Measurements from ENCODE around the gene CRLF1.

CRLF1 gene

DNA sequence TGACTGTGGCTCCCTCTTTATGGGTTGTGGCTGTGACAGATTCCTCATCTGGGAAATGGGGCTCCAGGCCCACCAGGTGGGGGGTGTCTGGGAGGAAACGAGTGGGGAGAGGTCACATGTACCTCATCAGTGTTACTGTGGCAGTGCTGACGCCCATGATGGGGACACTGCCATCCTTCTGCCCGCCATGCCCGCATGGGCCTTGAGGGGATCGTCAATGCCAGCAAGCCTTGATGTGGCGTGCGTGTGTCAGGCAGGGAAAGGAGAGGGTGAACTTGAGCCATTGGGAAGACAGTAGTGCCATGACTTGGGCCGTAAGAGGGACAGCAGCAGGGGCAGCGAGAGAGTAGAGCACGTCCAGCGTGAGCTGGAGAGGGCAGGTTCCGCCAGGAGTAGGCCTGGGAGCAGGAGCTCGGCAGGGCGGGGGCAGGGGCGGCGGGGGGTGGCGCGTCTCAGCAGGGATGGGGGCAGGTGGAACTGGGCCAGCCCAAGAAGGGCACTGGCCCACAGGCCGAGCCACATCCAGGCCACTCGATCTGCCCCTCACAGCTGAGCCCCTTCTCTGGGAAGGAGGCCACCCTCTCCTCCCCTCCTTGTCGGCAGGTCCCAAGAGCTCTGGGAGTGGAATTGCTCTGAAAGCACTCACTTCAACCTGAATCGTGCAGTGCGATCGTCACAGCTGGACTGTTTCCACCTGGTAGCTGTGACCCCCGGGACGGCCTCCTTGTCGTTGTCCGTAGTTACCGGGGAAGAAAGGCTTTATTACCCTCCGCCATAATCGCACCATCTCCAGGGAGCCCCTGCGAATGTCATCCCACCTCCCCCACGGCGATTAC, 40.2 kb upstream of the CRLF1 start:
- H3K27ac ChIP-seq (ENCODE audit: low read length) = no peak overlapping the region
- no peak overlapping the region for H3K9ac ChIP-seq (ENCODE audit: low read depth, low read length)
- ATAC-seq (ENCODE audit: insufficient read depth, low read depth) = no peak
- H2AFZ ChIP-seq (ENCODE audit: low read depth, low read length) = no peak overlapping the region
- no peaks in the 10 kb centered on the region for H3K9me3 ChIP-seq (ENCODE audit: insufficient read depth, low read length, severe bottlenecking)
- H4K20me1 ChIP-seq (ENCODE audit: insufficient read depth, low read length) = peaks cover 73% of the 10 kb centered on the region
- H3K4me2 ChIP-seq (ENCODE audit: insufficient read depth, low read length) = no peak overlapping the region
- no peak overlapping the region for H3K4me3 ChIP-seq (ENCODE audit: low read depth in 1 of 2, low read length in 2 of 2)
- DNase-seq = no peak
- peaks cover 17% of the 10 kb centered on the region for H3K36me3 ChIP-seq (ENCODE audit: insufficient read depth, low read length)
- peaks cover 87% of the 10 kb centered on the region for H3K79me2 ChIP-seq (ENCODE audit: insufficient read depth, low read length)
- H3K4me1 ChIP-seq (ENCODE audit: insufficient read depth, low read length) = no peaks in the 10 kb centered on the region
- H3K27me3 ChIP-seq (ENCODE audit: insufficient read depth, low read length, poor library complexity) = no peaks in the 10 kb centered on the region
- TF ChIP-seq EZH2 (IDR thresholded peaks at IDR 0.05; ENCODE audit: borderline replicate concordance, low read depth, low read length, severe bottlenecking) = no peak
- TF ChIP-seq, protein P1, sequence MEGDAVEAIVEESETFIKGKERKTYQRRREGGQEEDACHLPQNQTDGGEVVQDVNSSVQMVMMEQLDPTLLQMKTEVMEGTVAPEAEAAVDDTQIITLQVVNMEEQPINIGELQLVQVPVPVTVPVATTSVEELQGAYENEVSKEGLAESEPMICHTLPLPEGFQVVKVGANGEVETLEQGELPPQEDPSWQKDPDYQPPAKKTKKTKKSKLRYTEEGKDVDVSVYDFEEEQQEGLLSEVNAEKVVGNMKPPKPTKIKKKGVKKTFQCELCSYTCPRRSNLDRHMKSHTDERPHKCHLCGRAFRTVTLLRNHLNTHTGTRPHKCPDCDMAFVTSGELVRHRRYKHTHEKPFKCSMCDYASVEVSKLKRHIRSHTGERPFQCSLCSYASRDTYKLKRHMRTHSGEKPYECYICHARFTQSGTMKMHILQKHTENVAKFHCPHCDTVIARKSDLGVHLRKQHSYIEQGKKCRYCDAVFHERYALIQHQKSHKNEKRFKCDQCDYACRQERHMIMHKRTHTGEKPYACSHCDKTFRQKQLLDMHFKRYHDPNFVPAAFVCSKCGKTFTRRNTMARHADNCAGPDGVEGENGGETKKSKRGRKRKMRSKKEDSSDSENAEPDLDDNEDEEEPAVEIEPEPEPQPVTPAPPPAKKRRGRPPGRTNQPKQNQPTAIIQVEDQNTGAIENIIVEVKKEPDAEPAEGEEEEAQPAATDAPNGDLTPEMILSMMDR (IDR thresholded peaks at IDR 0.05; ENCODE audit: borderline replicate concordance, extremely low read depth, low read length, poor library complexity, severe bottlenecking) = no peak

DNA sequence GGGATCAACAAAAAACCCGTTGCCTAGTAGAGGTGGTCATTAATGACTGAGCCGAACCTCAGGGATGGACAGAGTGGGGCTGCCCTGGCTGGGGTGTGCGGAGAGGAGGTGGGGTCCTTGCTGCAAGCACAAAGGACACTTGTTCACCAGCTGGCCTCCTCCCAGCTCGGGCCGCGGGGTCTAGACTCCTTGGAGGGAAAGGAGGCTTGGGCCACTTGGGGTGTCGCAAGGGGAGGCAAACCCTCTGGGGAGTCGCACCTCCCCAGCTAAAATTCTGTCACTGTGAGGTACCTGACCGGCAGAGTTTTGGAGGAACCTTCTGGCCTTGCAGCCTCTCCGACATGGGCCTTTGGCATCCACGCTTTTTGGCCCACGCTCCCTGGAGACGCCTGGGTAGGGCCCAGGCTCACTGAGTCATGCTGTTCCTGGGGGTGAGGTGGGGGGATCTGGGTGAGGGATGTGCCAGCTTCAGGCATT, 38.5 kb upstream of the CRLF1 start:
- H3K36me3 ChIP-seq (ENCODE audit: insufficient read depth, low read length) = peaks cover 5% of the 10 kb centered on the region
- no peak overlapping the region for H3K4me2 ChIP-seq (ENCODE audit: insufficient read depth, low read length)
- H4K20me1 ChIP-seq (ENCODE audit: insufficient read depth, low read length) = peaks cover 58% of the 10 kb centered on the region
- H3K79me2 ChIP-seq (ENCODE audit: insufficient read depth, low read length) = peaks cover 87% of the 10 kb centered on the region
- TF ChIP-seq EZH2 (IDR thresholded peaks at IDR 0.05; ENCODE audit: borderline replicate concordance, low read depth, low read length, severe bottlenecking) = no peak
- TF ChIP-seq, protein P1 (IDR thresholded peaks at IDR 0.05; ENCODE audit: borderline replicate concordance, extremely low read depth, low read length, poor library complexity, severe bottlenecking) = no peak
- H3K27ac ChIP-seq (ENCODE audit: low read length) = no peak overlapping the region
- no peak overlapping the region for H3K4me3 ChIP-seq (ENCODE audit: low read depth in 1 of 2, low read length in 2 of 2)
- no peaks in the 10 kb centered on the region for H3K9me3 ChIP-seq (ENCODE audit: insufficient read depth, low read length, severe bottlenecking)
- no peak overlapping the region for H2AFZ ChIP-seq (ENCODE audit: low read depth, low read length)
- DNase-seq = no peak
- ATAC-seq (ENCODE audit: insufficient read depth, low read depth) = no peak
- H3K9ac ChIP-seq (ENCODE audit: low read depth, low read length) = no peak overlapping the region
- H3K27me3 ChIP-seq (ENCODE audit: insufficient read depth, low read length, poor library complexity) = no peaks in the 10 kb centered on the region
- no peaks in the 10 kb centered on the region for H3K4me1 ChIP-seq (ENCODE audit: insufficient read depth, low read length)

DNA sequence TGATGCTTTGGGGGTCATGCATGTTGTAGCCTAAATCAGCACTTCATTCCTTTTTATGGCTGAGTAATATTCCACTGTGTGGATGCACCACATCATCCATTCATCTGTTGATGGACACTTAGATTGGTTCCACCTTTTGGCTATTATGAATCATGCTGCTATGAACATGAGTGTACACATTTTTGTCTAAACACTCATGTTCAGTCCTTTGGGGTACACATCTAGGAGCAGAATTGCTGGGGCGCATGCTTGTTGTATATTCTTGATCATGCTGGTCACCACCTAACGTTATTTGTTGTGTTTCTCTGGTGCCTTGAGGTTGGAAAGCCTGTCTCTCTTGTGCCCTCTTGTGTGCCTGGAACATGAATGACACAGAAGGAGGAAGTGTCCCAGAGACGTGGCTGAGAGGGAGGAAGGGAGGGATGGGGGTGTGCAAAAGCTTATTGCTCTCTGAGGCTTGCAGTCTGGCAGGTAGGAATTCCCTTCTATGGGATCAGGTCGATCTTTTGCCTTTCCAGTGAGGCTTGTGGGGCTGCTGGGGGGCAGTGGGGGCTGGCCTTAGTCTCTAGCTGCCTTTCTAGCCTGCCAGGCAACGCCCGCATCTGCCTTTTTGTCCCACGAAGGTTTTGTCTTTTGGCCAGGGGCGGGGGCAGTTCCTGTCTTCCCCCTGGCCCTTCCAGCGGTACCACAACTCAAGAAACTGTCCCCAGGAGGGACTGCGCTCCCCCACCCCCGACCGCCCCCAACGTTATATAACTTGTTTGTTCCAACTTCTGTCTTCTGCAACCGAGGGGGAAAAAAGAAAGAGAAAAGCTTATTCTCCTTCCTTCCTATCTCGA, 37.8 kb upstream of the CRLF1 start:
- Histone ChIP-seq H3K27ac (ENCODE audit: low read length) (no peak overlapping the region), H3K4me1 (ENCODE audit: insufficient read depth, low read length) (no peaks in the 10 kb centered on the region; the same call in 1 of the 2 replicates), H2AFZ (ENCODE audit: low read depth, low read length) (no peak overlapping the region), H3K4me3 (ENCODE audit: low read depth in 1 of 2, low read length in 2 of 2) (no peak overlapping the region), H3K79me2 (ENCODE audit: insufficient read depth, low read length) (peaks cover 90% of the 10 kb centered on the region), H3K27me3 (ENCODE audit: insufficient read depth, low read length, poor library complexity) (no peaks in the 10 kb centered on the region), H3K36me3 (ENCODE audit: insufficient read depth, low read length) (no peaks in the 10 kb centered on the region; the same call in 1 of the 2 replicates), H3K9ac (ENCODE audit: low read depth, low read length) (no peak overlapping the region), H3K4me2 (ENCODE audit: insufficient read depth, low read length) (no peak overlapping the region), H3K9me3 (ENCODE audit: insufficient read depth, low read length, severe bottlenecking) (no peaks in the 10 kb centered on the region), H4K20me1 (ENCODE audit: insufficient read depth, low read length) (peaks cover 60% of the 10 kb centered on the region)
- DNase-seq (no peak), ATAC-seq (ENCODE audit: insufficient read depth, low read depth) (no peak)
- TF ChIP-seq, protein P1 (IDR thresholded peaks at IDR 0.05; ENCODE audit: borderline replicate concordance, extremely low read depth, low read length, poor library complexity, severe bottlenecking) = peak; percentile 40
- no peak for TF ChIP-seq EZH2 (IDR thresholded peaks at IDR 0.05; ENCODE audit: borderline replicate concordance, low read depth, low read length, severe bottlenecking)
